GM12891 (cell line): ENCODE results near the gene DENND5A.

Source experiments
- POLR2A ChIP-seq: IDR thresholded peaks from 2 replicates; pipeline ENCODE4 v1.6.1; 2011; ENCODE audit warnings: low read depth, low read length, control low read depth
- POLR2AphosphoS5 ChIP-seq: IDR thresholded peaks from 2 replicates; pipeline ENCODE4 v1.6.1; 2011; ENCODE audit warnings: low read depth, low read length, control low read depth
- SPI1 ChIP-seq: IDR thresholded peaks from 2 replicates; pipeline ENCODE4 v1.6.1; 2011; ENCODE audit warnings: low read depth, low read length, control low read depth
- TAF1 ChIP-seq: IDR thresholded peaks from 2 replicates; pipeline ENCODE4 v1.6.1; 2011; ENCODE audit warnings: low read depth, low read length, control low read depth

GRCh38 chr11:9092853-9093778 lies 172.0 kb downstream of the DENND5A start:
- TF ChIP-seq SPI1 (no peak), POLR2A (no peak), TAF1 (no peak), POLR2AphosphoS5 (no peak)
